ENCODE data around the gene HHAT.
"Not testable (repeated sequence)": the region's sequence is repeated elsewhere in the genome, so short reads cannot be mapped to it uniquely, and the experiment has no call there.

Gene HHAT

GRCh38 chr1:210313921-210314320 lies 14.8 kb upstream of the HHAT start:
- DNase-seq (ENCODE audit: low read depth in 2 of 2) = no peak

GRCh38 chr1:210315529-210315928 lies 13.2 kb upstream of the HHAT start:
- no peak for DNase-seq (ENCODE audit: low read depth in 2 of 2)

- DNase-seq (ENCODE audit: low read depth in 2 of 2) = no peak
Observed at GRCh38 chr1:210321131-210321530, 7.6 kb upstream of the HHAT start.

GRCh38 chr1:210321552-210321951 lies 7.2 kb upstream of the HHAT start:
- DNase-seq (ENCODE audit: low read depth in 2 of 2) = no peak

GRCh38 chr1:210323957-210324356 lies 4.7 kb upstream of the HHAT start:
- no peak for DNase-seq (ENCODE audit: low read depth in 2 of 2)

- no peak for DNase-seq (ENCODE audit: low read depth in 2 of 2)
Observed at GRCh38 chr1:210325026-210325670, 3.6 kb upstream of the HHAT start.

GRCh38 chr1:210328032-210328745 lies 513 bp upstream of the HHAT start:
- no peak for DNase-seq (ENCODE audit: low read depth in 2 of 2)

- DNase-seq (ENCODE audit: low read depth in 2 of 2) = no peak
Observed at GRCh38 chr1:210330279-210330866, 1.7 kb downstream of the HHAT start.

- no peak for DNase-seq (ENCODE audit: low read depth in 2 of 2)
Observed at GRCh38 chr1:210332233-210332632, 3.5 kb downstream of the HHAT start.

GRCh38 chr1:210332719-210333398 lies 4.2 kb downstream of the HHAT start:
- DNase-seq (ENCODE audit: low read depth in 2 of 2) = no peak

GRCh38 chr1:210335001-210335400 lies 6.3 kb downstream of the HHAT start:
- DNase-seq (ENCODE audit: low read depth in 2 of 2) = no peak

GRCh38 chr1:210336362-210336761 lies 7.7 kb downstream of the HHAT start:
- no peak for DNase-seq (ENCODE audit: low read depth in 2 of 2)

- no peak for DNase-seq (ENCODE audit: low read depth in 2 of 2)
Observed at GRCh38 chr1:210339500-210339899, 10.8 kb downstream of the HHAT start.

- no peak for DNase-seq (ENCODE audit: low read depth in 2 of 2)
Observed at GRCh38 chr1:210340311-210340710, 11.6 kb downstream of the HHAT start.

GRCh38 chr1:210340841-210341240 lies 12.1 kb downstream of the HHAT start:
- no peak for DNase-seq (ENCODE audit: low read depth in 2 of 2)

- no peak for DNase-seq (ENCODE audit: low read depth in 2 of 2)
Observed at GRCh38 chr1:210342986-210343780, 14.5 kb downstream of the HHAT start.

GRCh38 chr1:210344706-210345105 lies 16.0 kb downstream of the HHAT start:
- DNase-seq (ENCODE audit: low read depth in 2 of 2) = no peak

- DNase-seq (ENCODE audit: low read depth in 2 of 2) = no peak
Observed at GRCh38 chr1:210347112-210347511, 18.4 kb downstream of the HHAT start.

- DNase-seq (ENCODE audit: low read depth in 2 of 2) = no peak
Observed at GRCh38 chr1:210351496-210351895, 22.8 kb downstream of the HHAT start.

- no peak for DNase-seq (ENCODE audit: low read depth in 2 of 2)
Observed at GRCh38 chr1:210352575-210352974, 23.9 kb downstream of the HHAT start.

GRCh38 chr1:210354305-210354704 lies 25.6 kb downstream of the HHAT start:
- DNase-seq (ENCODE audit: low read depth in 2 of 2) = not testable (repeated sequence)

- no peak for DNase-seq (ENCODE audit: low read depth in 2 of 2)
Observed at GRCh38 chr1:210358626-210359025, 29.9 kb downstream of the HHAT start.
